Posterior vena cava (tissue), 2 donors: ENCODE data around the gene WBP4. TPM values are rescaled to one million over a fixed set of nuclear protein-coding genes. Genes with fewer than 3 reads are reported as not detected.

Experiments used
- DNase-seq: peaks from one replicate; pipeline ENCODE4 v3.0.0-alpha.2; 2020; ENCODE audit warnings: low spot score
- intact Hi-C, 2 donors: fragments of 100-400 bp; cut with DNase I; formaldehyde crosslinking; loops; one replicate each; pipeline versions ENCODE4 v1.14.1 to v1.14.2; 2022 to 2023
- microRNA-seq, 2 donors: library from miRNA; unstranded; fragments of <30 nt; microRNA quantifications; one replicate each; pipeline ENCODE4 v1.2.0, GENCODE V29; 2020 to 2021; ENCODE audit warnings: borderline microRNAs expressed in 2 of 2
- total RNA-seq, 2 donors: library from RNA; stranded (reverse); fragmentation: NEBNext Ultra II Directional; extraction: Animal tissue kit (Norgen Biotek cat#: 25700); gene quantifications; one replicate each; pipeline ENCODE4 v1.2.1, GENCODE V29; 2021
- donor health status: DM: yes; HTN: yes; CAD: no.
- donor health status: DM: yes; HTN: yes; CAD: no.

The WBP4 gene
- total RNA-seq, 2 donors from 2014 or later: 12.6 to 12.9 TPM

DNA sequence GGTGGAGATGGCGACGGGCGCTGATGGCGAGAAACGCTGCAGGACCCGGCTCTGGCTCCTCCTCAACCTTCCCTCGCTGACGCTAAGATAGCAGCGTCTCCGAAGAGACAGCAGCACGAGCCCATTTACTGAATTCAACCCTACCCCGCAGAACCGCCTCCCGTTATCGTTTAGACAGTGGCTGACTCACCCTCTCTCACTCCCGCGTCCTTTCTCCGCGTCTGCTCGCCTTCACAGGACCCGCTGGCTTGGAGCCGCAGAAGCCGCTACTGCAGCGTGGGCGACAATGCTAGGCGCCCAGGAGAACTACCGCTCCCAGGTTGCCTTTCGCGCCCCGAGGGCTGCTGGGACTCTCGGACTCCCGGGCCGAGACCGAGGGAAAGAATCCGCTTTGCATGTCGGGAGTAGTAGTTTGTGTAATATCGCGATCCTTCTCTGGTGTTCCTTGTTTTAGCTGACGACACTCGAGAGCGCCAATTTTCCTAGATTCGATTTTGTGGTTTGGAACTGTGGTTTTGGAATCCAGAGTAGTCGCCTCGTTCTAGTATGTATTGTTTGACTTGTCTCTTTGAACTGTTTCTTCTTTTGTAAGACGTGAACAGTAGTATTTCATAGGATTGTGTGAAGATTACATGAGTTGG lies 71.3 kb downstream of the WBP4 start, which contains the start of gene KBTBD6:
KBTBD6 (minus strand) TSS at position 291 of the 641 bp plus-strand sequence. CDS start 291 bp downstream, outside the sequence.
- intact Hi-C loops: no loop called here
- DNase-seq: peak; percentile 99

Small RNA genes within 50 kb of the gene (microRNA-seq; reads per million reads assigned to microRNA genes)
- 0 reads per million in 2 donors for gene MIR3168

Other genes starting within 250 kb of the WBP4 start
- 10 to 100 TPM; 56.2 to 56.3 TPM for gene ELF1, start 42.2 kb upstream of the WBP4 start, total RNA-seq
- gene KBTBD6, start 71.3 kb downstream of the WBP4 start, total RNA-seq: 1 to 10 TPM; 6.0 to 6.9 TPM
- gene KBTBD7, start 133.1 kb downstream of the WBP4 start, total RNA-seq: 1 to 10 TPM; 4.6 to 5.9 TPM
- 10 to 100 TPM; 10.0 to 10.8 TPM for gene MTRF1, start 202.1 kb downstream of the WBP4 start, total RNA-seq
- 10 to 100 TPM; 15.8 to 17.2 TPM for gene NAA16, start 249.8 kb downstream of the WBP4 start, total RNA-seq